GM12891 (cell line): ENCODE results near the gene CTSL.

Experiments
- DNase-seq: peaks from one replicate; pipeline ENCODE4 v3.0.0; 2011; ENCODE audit warnings: low spot score; ENCODE audit not compliant: insufficient read length
- FAIRE-seq: peaks from 2 replicates; lab custom pipeline; 2011; peaks lifted over from hg19 to GRCh38; lab: Jason Lieb, UNC
- PAX5 ChIP-seq: IDR thresholded peaks from 2 replicates; pipeline ENCODE4 v1.6.1; 2011; ENCODE audit warnings: low read length, moderate library complexity, mild to moderate bottlenecking; ENCODE audit not compliant: insufficient read depth, severe bottlenecking
- POLR2A ChIP-seq: IDR thresholded peaks from 2 replicates; pipeline ENCODE4 v1.6.1; 2011; ENCODE audit warnings: low read depth, low read length, control low read depth
- POLR2AphosphoS5 ChIP-seq: IDR thresholded peaks from 2 replicates; pipeline ENCODE4 v1.6.1; 2011; ENCODE audit warnings: low read depth, low read length, control low read depth
- POU2F2 ChIP-seq: IDR thresholded peaks from 2 replicates; pipeline ENCODE4 v1.6.1; 2011; ENCODE audit warnings: low read depth, mild to moderate bottlenecking, control low read depth, low read length, moderate library complexity
- SPI1 ChIP-seq: IDR thresholded peaks from 2 replicates; pipeline ENCODE4 v1.6.1; 2011; ENCODE audit warnings: low read depth, low read length, control low read depth
- TAF1 ChIP-seq: IDR thresholded peaks from 2 replicates; pipeline ENCODE4 v1.6.1; 2011; ENCODE audit warnings: low read depth, low read length, control low read depth

CTSL gene

DNA sequence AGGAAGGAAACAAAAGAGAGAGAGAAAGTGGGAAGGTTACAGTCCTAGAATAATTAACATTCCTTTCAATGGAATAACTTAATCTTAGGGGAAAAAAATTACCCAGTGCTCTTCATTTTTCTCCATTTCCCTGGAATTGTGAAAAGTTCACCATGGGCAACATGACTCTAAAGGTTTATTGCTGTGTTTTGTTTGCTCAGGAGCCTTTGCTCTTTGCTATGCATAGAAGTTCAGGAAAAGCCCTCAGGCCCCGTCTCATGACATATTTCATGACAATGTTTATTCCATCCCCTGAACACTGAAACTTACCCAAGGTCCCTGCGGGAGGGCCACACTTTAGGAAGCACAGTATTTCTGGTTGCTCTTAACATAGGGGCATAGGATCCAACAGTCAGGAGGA, 9.8 kb upstream of the CTSL start:
- no peak for TF ChIP-seq POLR2A
- no peak for TF ChIP-seq POU2F2
- no peak for TF ChIP-seq POLR2AphosphoS5
- no peak for TF ChIP-seq TAF1
- no peak for TF ChIP-seq SPI1
- TF ChIP-seq PAX5, result no peak
- FAIRE-seq (no peak), DNase-seq (no peak)

DNA sequence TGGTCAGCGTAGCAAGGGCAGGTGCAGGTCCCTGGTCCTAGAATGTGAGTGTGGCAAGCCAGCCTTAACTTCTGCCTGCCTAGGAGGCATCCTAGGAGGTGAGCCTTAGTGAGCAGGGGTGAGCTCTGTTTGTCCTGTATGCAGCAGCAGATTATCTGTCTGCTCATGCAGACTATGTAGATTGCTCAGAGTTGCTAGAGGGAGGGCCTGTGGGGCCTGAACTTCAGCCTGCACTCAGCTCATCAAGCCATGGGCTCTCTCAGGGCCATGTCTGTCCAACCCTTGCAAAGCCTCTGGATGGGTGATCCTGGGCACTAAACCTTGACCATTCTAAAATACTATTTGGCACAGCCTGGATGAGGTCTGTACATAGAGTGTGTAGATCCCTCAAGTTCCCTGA, 8.5 kb upstream of the CTSL start:
- TF ChIP-seq SPI1, result no peak
- TF ChIP-seq TAF1, result no peak
- TF ChIP-seq POLR2A, result no peak
- no peak for TF ChIP-seq POU2F2
- no peak for TF ChIP-seq POLR2AphosphoS5
- no peak for TF ChIP-seq PAX5
- FAIRE-seq, result no peak
- DNase-seq, result no peak

DNA sequence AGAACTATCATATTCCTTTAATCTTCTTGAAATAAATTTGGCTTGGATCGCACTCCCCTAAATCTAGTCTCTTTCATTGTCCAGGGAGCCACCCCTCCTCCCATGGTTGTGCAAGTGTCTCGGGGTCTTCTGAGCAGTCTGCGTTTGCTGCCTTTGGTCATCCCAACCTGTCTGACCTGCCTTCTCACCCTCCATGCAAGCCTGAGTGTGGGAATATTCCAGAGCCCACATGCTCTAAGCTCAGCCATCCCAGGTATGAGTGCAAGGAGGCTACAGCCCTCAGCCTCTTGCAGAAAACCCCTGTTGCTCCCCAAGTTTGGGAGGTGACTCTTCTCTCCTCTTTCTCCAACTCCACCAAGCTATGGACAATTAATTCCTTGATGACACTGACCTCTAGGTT, 7.7 kb upstream of the CTSL start:
- DNase-seq (no peak), FAIRE-seq (no peak)
- TF ChIP-seq POLR2AphosphoS5 (no peak), POU2F2 (no peak), PAX5 (no peak), POLR2A (no peak)

DNA sequence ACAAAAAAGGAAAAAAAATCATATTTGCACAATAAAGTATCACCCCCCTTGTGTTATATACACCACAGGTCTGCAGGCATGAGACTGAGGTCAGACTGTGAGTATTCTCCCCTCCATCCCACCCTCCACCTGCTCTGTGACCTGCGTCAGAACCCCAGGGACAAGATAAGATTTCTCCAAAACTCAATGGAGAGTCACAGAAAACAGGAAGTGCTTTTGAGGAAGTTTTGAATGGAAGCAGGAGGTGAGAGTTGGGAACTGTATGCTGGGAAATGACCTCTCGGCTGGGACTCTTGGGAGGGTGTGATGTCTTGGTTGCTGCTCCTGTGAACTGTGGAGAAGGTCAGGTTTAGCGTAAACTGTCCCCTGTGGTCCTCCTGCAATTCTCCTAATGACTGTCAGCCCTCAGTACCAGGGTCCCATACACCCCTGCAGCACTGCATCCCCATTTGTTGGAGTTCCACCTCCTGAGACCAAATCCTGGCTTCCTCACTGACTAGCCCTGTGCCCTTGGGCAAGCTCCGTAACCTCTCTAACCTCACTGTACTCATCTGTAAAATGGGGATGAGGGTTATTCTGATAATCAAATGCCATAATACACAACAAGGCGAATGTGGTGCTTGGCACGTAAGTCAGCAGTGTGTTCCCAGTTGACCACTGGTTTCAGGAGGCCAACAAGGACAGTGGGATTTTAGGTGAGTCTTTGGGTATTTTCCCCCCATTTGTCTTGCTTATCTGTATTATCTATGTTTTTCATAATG, 6.9 kb upstream of the CTSL start:
- DNase-seq, result no peak
- TF ChIP-seq TAF1, result no peak
- TF ChIP-seq SPI1, result no peak
- TF ChIP-seq POU2F2, result no peak
- TF ChIP-seq PAX5, result no peak
- TF ChIP-seq POLR2AphosphoS5, result no peak
- no peak for TF ChIP-seq POLR2A
- no peak for FAIRE-seq

DNA sequence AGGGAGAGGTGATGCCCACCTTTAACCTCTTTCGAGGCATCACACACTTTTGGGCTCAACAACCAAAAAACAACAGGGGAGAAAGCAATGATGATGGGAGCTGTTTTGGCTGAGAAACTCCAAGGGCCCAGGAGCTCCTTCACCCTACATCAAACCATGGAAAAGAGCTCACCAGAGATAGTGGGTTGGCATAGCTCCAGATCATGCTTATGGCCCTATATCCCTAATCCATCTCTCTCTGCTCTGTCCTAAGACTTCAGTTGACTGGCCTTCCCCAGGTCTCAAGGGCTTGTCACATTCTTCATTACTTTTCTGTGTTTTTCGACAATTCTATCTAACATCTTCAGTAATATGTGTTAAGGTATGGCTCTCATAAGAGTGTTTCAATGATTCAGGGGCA, 5.7 kb upstream of the CTSL start:
- FAIRE-seq, result no peak
- DNase-seq, result no peak
- TF ChIP-seq PAX5, result no peak
- TF ChIP-seq TAF1, result no peak
- TF ChIP-seq POU2F2, result no peak
- TF ChIP-seq POLR2A, result no peak
- TF ChIP-seq POLR2AphosphoS5, result no peak
- TF ChIP-seq SPI1, result no peak

DNA sequence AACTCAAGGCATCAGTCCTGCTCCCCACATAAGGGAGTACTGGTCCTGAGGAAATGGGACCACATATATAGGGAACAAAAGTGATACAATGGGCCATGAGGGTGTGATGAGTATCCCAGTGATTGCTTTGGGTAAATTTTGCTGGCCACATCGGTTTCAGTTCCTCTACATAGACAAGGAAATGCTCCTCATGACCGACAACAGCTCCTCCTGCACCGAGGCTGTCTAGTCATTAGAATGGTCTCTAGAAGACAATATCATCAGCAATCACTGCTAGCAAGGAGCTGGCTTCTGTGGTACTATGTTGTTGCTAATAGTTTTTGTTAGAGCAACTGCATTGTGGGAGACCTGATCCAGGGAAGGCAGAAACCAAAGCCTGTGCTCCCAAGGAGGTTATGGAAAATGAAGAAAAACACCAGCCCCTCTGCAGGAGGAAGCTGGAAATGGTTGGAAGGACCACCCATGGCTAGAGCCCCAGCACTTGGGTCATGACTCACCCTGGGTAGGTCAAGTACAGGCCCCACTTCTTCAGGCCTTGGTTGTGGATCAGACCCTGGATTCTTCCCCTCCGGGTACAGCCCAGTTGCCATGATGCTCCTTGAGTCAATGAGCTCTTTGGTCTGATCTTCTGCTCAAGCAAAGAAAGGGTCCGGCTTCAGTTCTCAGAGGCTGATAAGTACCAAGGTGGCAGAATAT, 3.4 kb upstream of the CTSL start:
- TF ChIP-seq SPI1, result peak; percentile 80
- no peak for TF ChIP-seq PAX5
- no peak for TF ChIP-seq TAF1
- TF ChIP-seq POLR2AphosphoS5, result no peak
- TF ChIP-seq POLR2A, result no peak
- no peak for FAIRE-seq
- DNase-seq, result no peak

DNA sequence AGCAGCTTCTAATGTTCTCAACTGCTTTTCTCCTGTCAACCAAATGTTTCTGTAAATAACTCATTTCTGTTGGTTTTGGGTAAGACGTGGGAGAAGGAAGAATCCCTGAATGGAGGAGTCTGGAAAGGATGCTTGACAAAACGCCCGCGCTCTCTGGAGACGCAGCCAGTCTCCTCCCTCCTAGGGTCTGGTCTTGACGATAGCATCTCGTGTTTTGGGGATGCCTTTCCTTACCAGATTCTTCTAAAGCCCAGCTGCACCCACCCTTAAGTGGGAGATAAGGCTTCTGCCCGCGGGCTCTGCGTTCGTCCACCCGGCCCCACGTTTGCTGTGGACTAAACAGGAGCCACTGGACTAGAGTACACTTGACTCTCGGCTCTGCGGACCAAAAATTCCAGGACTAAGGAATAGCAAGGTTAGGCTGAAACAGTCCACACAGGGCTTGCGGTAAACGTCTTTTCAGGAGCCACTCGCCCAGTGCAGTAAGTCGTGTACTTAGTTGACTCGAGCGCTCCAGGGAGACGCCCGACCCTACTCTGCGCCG, 491 bp upstream of the CTSL start:
- FAIRE-seq, result no peak
- TF ChIP-seq PAX5 (no peak), POLR2AphosphoS5 (no peak), TAF1 (no peak), SPI1 (no peak), POU2F2 (no peak), POLR2A (no peak)
- no peak for DNase-seq

DNA sequence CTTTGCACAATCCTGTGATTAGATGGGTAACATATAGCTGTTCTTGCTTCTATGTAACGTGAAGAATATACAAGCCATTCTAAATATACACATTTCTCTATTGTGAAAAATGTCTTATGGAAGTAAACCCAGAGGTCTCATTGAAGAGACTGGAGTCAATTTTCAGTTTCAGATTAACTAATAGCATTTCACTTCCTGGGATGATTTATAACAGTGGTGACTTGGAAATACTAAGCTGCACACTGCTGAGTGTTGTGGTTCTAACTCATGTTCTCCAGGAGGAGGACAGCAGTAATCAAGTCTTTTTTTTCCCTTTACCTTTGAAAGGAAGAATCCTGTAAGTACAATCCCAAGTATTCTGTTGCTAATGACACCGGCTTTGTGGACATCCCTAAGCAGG, 3.3 kb downstream of the CTSL start:
- TF ChIP-seq SPI1 (no peak), POLR2A (no peak), POLR2AphosphoS5 (no peak), POU2F2 (no peak), PAX5 (no peak), TAF1 (no peak)
- DNase-seq, result no peak

DNA sequence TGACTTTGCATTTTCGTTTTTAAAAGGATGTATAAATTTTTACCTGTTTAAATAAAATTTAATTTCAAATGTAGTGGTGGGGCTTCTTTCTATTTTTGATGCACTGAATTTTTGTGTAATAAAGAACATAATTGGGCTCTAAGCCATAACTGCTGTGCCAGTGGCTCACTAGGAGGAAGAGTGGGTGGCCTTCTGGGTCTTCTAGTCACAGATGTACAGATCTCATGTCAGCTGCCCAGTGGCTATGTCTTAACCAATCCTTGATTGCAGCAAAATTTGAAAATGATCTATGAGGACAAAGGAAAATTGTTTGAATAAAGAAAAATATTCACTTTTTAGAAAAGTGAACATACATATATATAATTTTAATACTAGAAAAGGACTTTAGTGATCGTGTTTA, 5.4 kb downstream of the CTSL start:
- TF ChIP-seq POU2F2 (no peak), PAX5 (no peak), TAF1 (no peak), POLR2A (no peak), SPI1 (no peak), POLR2AphosphoS5 (no peak)
- FAIRE-seq (no peak), DNase-seq (no peak)

More for the DNA sequence above, 3.3 kb downstream of the CTSL start:
- no peak for FAIRE-seq

DNA sequence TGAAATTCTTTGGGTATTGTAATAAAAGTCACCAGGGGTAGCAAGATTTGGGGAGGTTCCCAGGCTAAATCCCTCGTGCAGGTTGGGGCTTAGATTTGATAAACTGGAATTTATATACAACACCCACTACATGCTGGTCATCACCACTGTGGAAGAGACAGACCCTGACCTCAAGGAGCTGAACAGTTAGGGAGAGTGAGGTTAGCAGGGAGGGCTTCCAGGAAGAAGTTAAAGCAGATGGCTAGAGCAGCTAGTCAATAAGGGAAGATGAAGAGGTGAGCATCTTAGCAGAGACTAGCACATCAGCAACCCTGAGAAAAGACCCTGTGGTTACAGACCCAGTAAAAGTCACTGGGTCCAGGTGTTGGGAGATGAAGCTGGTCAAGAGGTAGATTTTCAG, 6.4 kb downstream of the CTSL start:
- DNase-seq, result no peak
- TF ChIP-seq TAF1, result no peak
- TF ChIP-seq POLR2A, result no peak
- no peak for TF ChIP-seq SPI1
- no peak for FAIRE-seq
